ENCODE measurements around the gene SECISBP2.

Gene SECISBP2

DNA sequence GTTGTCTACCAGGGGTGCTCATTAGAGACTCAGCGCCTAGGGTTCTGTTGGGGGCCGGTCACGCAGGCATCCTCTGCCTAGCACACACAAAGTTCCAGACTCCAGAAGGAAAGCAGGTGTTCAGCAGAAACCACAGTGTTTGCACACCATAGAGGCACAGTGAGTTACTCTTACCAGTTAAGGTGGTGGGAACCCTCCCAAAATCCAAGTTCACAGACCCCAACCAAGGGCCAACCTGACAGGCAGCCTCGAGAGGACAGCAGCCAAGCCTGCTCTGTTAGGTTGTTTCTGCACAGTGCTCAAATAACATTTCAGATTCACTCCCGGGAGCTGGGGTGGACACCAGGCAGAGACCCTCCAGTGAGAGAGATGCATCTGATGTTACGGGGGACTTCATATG is 36.2 kb downstream of the SECISBP2 start:
- DNase-seq (ENCODE audit: low read depth): no peak
- TF ChIP-seq, protein P1, sequence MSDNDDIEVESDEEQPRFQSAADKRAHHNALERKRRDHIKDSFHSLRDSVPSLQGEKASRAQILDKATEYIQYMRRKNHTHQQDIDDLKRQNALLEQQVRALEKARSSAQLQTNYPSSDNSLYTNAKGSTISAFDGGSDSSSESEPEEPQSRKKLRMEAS (IDR thresholded peaks at IDR 0.05; ENCODE audit: low read depth, low read length): no peak
- no peak for TF ChIP-seq MYC (IDR thresholded peaks at IDR 0.05; ENCODE audit: low read depth, low read length)
- no peak for TF ChIP-seq CTCF (IDR thresholded peaks at IDR 0.05; ENCODE audit: low read depth, low read length)
- TF ChIP-seq POLR2A (IDR thresholded peaks at IDR 0.05; ENCODE audit: extremely low read depth, insufficient read length): no peak

GRCh38 chr9:89356782-89357181 is 38.5 kb downstream of the SECISBP2 start:
- no peak overlapping the region for H3K4me3 ChIP-seq (ENCODE audit: low read depth, low read length)
- no peak for DNase-seq (ENCODE audit: low read depth)
- TF ChIP-seq MYC (IDR thresholded peaks at IDR 0.05; ENCODE audit: low read depth, low read length) (no peak), CTCF (IDR thresholded peaks at IDR 0.05; ENCODE audit: low read depth, low read length) (no peak), POLR2A (IDR thresholded peaks at IDR 0.05; ENCODE audit: extremely low read depth, insufficient read length) (no peak)
- TF ChIP-seq, protein P1 (IDR thresholded peaks at IDR 0.05; ENCODE audit: low read depth, low read length): no peak

More for the DNA sequence above, 36.2 kb downstream of the SECISBP2 start:
- no peak overlapping the region for H3K4me3 ChIP-seq (ENCODE audit: low read depth, low read length)

DNA sequence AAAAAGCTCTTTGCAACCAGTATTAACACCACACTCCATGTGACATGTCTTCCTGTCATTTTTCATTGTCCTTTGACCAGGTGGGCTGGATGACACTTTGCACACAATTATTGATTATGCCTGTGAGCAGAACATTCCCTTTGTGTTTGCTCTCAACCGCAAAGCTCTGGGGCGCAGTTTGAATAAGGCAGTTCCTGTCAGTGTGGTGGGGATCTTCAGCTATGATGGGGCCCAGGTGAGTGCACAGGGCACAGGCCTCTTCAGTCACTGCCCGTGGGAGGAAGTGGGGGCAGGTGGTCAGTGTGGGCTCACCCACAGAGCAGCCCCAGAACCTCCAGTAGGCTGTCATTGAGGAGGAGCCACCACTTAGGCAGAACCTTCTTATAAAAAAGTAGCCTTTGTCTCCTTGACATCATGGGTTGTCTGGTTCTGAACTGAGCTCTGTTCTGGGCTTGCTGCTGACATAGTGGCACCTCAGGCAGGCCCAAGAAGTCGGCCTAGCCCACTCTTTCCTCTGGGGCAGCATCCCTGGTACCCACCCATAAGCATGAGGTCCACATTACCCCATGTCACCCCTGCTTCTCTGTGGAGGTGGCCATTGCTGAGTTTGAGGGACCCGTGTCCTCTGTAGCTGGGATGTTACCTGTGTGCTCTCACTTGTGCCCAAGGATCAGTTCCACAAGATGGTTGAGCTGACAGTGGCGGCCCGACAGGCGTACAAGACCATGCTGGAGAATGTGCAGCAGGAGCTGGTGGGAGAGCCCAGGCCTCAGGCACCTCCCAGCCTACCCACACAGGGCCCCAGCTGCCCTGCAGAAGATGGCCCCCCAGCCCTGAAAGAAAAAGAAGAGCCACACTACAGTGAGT is 39.3 kb downstream of the SECISBP2 start:
- H3K4me3 ChIP-seq (ENCODE audit: low read depth, low read length): no peak overlapping the region
- TF ChIP-seq POLR2A (IDR thresholded peaks at IDR 0.05; ENCODE audit: extremely low read depth, insufficient read length): no peak
- TF ChIP-seq, protein P1 (IDR thresholded peaks at IDR 0.05; ENCODE audit: low read depth, low read length): no peak
- no peak for TF ChIP-seq CTCF (IDR thresholded peaks at IDR 0.05; ENCODE audit: low read depth, low read length)
- no peak for TF ChIP-seq MYC (IDR thresholded peaks at IDR 0.05; ENCODE audit: low read depth, low read length)
- DNase-seq (ENCODE audit: low read depth): no peak

GRCh38 chr9:89358376-89358916 is 40.1 kb downstream of the SECISBP2 start:
- no peak overlapping the region for H3K4me3 ChIP-seq (ENCODE audit: low read depth, low read length)
- TF ChIP-seq MYC (IDR thresholded peaks at IDR 0.05; ENCODE audit: low read depth, low read length): no peak
- TF ChIP-seq, protein P1 (IDR thresholded peaks at IDR 0.05; ENCODE audit: low read depth, low read length): no peak
- TF ChIP-seq POLR2A (IDR thresholded peaks at IDR 0.05; ENCODE audit: extremely low read depth, insufficient read length): no peak
- TF ChIP-seq CTCF (IDR thresholded peaks at IDR 0.05; ENCODE audit: low read depth, low read length): no peak
- no peak for DNase-seq (ENCODE audit: low read depth)

- no peak for DNase-seq (ENCODE audit: low read depth)
These were observed 40.7 kb downstream of the SECISBP2 start for GRCh38 chr9:89358985-89359384.

More at GRCh38 chr9:89358985-89359384, 40.7 kb downstream of the SECISBP2 start:
- H3K4me3 ChIP-seq (ENCODE audit: low read depth, low read length): no peak overlapping the region
- TF ChIP-seq, protein P1 (IDR thresholded peaks at IDR 0.05; ENCODE audit: low read depth, low read length): no peak
- no peak for TF ChIP-seq CTCF (IDR thresholded peaks at IDR 0.05; ENCODE audit: low read depth, low read length)
- no peak for TF ChIP-seq MYC (IDR thresholded peaks at IDR 0.05; ENCODE audit: low read depth, low read length)
- TF ChIP-seq POLR2A (IDR thresholded peaks at IDR 0.05; ENCODE audit: extremely low read depth, insufficient read length): no peak

Measured in NB4 (cell line).